Fibroblast of the aortic adventitia (primary cell): ENCODE results near the gene EDC3. TPM values are rescaled to one million over a fixed set of nuclear protein-coding genes. Genes with fewer than 3 reads are reported as not detected.

Experiments
- DNase-seq: peaks from one replicate; pipeline ENCODE4 v3.0.0-alpha.2; 2010; ENCODE audit warnings: low read depth
- H3K4me3 ChIP-seq: 2 replicates; pipeline ENCODE4 v1.5.1; 2011; ENCODE audit warnings: low read depth, mild to moderate bottlenecking, control low read depth, low read length, moderate library complexity
- CTCF ChIP-seq: IDR thresholded peaks from 2 replicates; pipeline ENCODE4 v1.5.1; 2011; ENCODE audit warnings: mild to moderate bottlenecking, low read length, control low read depth, inconsistent platforms; ENCODE audit not compliant: insufficient read depth
- total RNA-seq: library from RNA; depleted of rRNA; stranded (reverse); fragments of >200 nt; gene quantifications from 2 replicates; pipeline ENCODE4 v1.2.3, GENCODE V29; 2012; ENCODE audit warnings: low replicate concordance

EDC3 gene
- total RNA-seq, 1 donor = 11.3 TPM

GRCh38 chr15:74682954-74683353 is 12.9 kb downstream of the EDC3 start:
- TF ChIP-seq CTCF = no peak
- no peak for DNase-seq
- H3K4me3 ChIP-seq = no peak overlapping the region

DNA sequence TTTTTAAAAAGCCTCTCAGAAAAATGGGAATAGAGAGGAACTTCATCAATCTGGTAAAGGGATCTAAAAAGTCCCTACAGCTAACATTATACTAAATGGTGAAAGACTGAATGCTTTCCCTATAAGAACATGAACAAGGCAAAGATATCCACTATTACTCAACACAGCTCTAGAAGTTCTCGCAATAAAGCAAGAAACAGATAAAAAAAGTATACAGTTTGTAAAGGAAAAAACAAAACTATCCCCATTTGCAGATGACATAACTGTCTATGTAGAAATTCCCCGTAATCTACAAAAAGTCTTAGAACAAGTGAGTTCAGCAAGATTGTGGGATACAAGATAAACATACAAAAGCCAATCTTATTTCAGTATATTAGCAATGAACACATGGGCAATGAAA is 15.4 kb downstream of the EDC3 start:
- TF ChIP-seq CTCF = no peak
- no peak for DNase-seq
- H3K4me3 ChIP-seq = no peak overlapping the region

- TF ChIP-seq CTCF = no peak
- no peak overlapping the region for H3K4me3 ChIP-seq
- no peak for DNase-seq
Measured at GRCh38 chr15:74676801-74677200, 19.0 kb downstream of the EDC3 start.

GRCh38 chr15:74674161-74674560 is 21.7 kb downstream of the EDC3 start:
- no peak for DNase-seq
- H3K4me3 ChIP-seq = no peak overlapping the region
- no peak for TF ChIP-seq CTCF

DNA sequence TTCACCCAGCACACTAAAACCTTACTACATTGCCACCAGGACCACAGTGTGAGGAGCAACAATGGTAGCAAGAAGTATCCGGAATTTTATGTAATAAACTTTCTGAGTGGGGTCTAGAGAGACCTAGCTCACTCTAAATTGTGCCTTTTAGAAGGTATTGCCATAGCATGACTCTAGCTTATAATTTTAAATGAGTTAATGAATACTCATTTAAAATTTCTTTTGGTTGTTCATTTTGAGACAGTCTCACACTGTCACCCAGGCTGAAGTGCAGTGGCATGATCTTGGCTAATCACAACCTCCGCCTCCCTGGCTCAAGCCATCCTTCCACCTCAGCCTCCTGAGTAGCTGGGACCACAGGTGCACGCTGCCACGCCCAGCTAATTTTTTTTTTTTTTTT is 26.2 kb downstream of the EDC3 start:
- DNase-seq = no peak
- no peak for TF ChIP-seq CTCF
- no peak overlapping the region for H3K4me3 ChIP-seq

GRCh38 chr15:74667975-74668374 is 27.8 kb downstream of the EDC3 start:
- DNase-seq = no peak

More at GRCh38 chr15:74667975-74668374, 27.8 kb downstream of the EDC3 start:
- no peak for TF ChIP-seq CTCF
- H3K4me3 ChIP-seq = no peak overlapping the region
